ENCODE data around the gene LARP1. TPM values are rescaled to one million over a fixed set of nuclear protein-coding genes. Genes with fewer than 3 reads are reported as not detected.

The LARP1 gene
- total and polyA plus RNA-seq, 2 experiments from 2014 or later: 133 to 302 TPM

- ATAC-seq: no peak
Observed at GRCh38 chr5:154732212-154732611, 23.0 kb upstream of the LARP1 start.

More at GRCh38 chr5:154732212-154732611, 23.0 kb upstream of the LARP1 start:
- TF ChIP-seq POLR2AphosphoS5 (IDR thresholded peaks at IDR 0.05; ENCODE audit: low read depth) (no peak), ZNF114 (CRISPR knock-in tag; IDR thresholded peaks at IDR 0.05) (no peak), NANOG (IDR thresholded peaks at IDR 0.05; ENCODE audit: borderline replicate concordance) (no peak), ZNF462 (CRISPR knock-in tag; IDR thresholded peaks at IDR 0.05) (no peak), STAT1 (IDR thresholded peaks at IDR 0.05; ENCODE audit: unreplicated experiment) (no peak), CTCF (conservative IDR thresholded peaks at IDR 0.05; ENCODE audit: low read depth in 2 of 2) (no peak), JUNB (IDR thresholded peaks at IDR 0.05; ENCODE audit: unreplicated experiment) (no peak), EZH2phosphoT487 (IDR thresholded peaks at IDR 0.05; ENCODE audit: unreplicated experiment) (no peak), REST (IDR thresholded peaks at IDR 0.05; ENCODE audit: unreplicated experiment) (no peak), EZH2 (IDR thresholded peaks at IDR 0.05; ENCODE audit: low read depth, unreplicated experiment) (no peak)
- Histone ChIP-seq H3K27me3 (ENCODE audit: insufficient read depth) (no peaks in the 10 kb centered on the region), H3K36me3 (ENCODE audit: insufficient read depth) (no peaks in the 10 kb centered on the region), H3K9me2 (ENCODE audit: insufficient read depth) (0 out of 2 replicates have a peak, but pooled peaks cover 3% of the 10 kb centered on the region), H3F3A (replicated peaks; ENCODE audit: low read depth) (no peaks in the 10 kb centered on the region; the same call in 1 of the 2 replicates), H2AFZ (no peak overlapping the region), H3K4me3 (no peak overlapping the region), H4K20me1 (replicated peaks; ENCODE audit: insufficient read depth) (no peaks in the 10 kb centered on the region; the same call in 1 of the 2 replicates), H3K4me1 (ENCODE audit: insufficient read depth) (peaks cover 19% of the 10 kb centered on the region; the same call in 1 of the 2 replicates), H3K4me2 (no peak overlapping the region), H3K79me2 (replicated peaks; ENCODE audit: insufficient read depth) (peaks cover 10% of the 10 kb centered on the region; the same call in 1 of the 2 replicates), H3K27ac (ENCODE audit: low read depth) (no peak overlapping the region)
- H3K27me3 Mint-ChIP-seq (ENCODE audit: insufficient read depth, low read depth, poor library complexity): peaks cover 2% of the 10 kb centered on the region
- no peak for DNase-seq (ENCODE audit: low spot score)
- H3K9me3 Mint-ChIP-seq: no peaks in the 10 kb centered on the region
- peaks cover 3% of the 10 kb centered on the region; the same call in 1 of the 3 replicates for H3K36me3 Mint-ChIP-seq (ENCODE audit: low read depth)
- H3K4me1 Mint-ChIP-seq: peaks cover 24% of the 10 kb centered on the region
- H3K4me3 Mint-ChIP-seq: no peak overlapping the region
- H3K27ac Mint-ChIP-seq: no peak overlapping the region

Measured in GM23338 (cell line).